Esophagus squamous epithelium (tissue), 4 donors: ENCODE data around the gene RGL3.

Experiments
- POLR2A ChIP-seq, 4 donors: fragments of 450-650 bp; IDR thresholded peaks; one replicate each; pipeline ENCODE4 v1.6.1; 2017; ENCODE audit warnings: antibody characterized with exemption in 4 of 4, mild to moderate bottlenecking in 4 of 4, moderate library complexity in 3 of 4
- TF ChIP-seq, protein P1 (sequence below), 6 experiments: fragments of 450-650 bp in 4 of 6; fragments of 200-600 bp in 2 of 6; sonication (generic) in 2 of 6; IDR thresholded peaks; one replicate each; pipeline ENCODE4 v1.5.1; 2016 to 2019; ENCODE audit warnings: antibody characterized with exemption in 6 of 6, mild to moderate bottlenecking in 4 of 6, moderate library complexity in 4 of 6

DNA sequence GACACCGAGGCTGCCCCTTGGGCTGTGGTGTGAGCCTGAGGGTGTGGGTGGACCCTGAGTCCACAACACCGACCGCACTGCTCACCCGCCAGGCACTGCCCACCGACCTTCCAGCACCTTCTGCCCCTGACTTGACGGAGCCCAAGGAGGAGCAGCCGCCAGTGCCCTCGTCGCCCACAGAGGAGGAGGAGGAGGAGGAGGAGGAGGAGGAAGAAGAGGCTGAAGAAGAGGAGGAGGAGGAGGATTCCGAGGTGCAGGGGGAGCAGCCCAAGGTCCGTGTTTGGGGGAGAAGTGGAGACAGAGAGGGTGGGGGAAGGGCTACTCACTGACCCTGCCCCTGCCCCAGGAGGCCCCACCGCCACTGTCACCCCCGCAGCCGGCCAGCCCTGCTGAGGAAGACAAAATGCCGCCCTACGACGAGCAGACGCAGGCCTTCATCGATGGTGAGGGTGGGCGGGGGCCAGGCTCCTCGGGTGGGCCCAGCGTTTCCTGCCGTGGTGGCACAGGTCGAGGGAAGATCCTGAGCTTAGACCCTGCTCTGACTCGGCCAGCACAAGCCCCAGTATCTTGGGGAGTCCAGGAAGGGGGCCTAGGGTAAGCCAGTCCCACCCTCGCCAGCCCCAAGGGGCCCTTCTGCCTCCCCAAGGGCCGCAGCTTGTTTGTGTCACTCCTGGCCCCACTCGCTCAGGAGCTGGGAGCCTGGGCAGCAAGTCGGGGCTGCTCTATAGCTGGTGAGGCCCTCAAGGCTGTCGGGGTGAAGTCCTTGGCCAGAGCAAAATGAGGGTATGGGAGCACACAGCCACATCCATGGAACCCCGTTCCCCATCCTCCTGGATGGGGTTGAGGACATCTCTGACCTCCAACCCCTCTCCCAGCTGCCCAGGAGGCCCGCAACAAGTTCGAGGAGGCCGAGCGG, 28.5 kb upstream of the RGL3 start:
- TF ChIP-seq, protein P1, sequence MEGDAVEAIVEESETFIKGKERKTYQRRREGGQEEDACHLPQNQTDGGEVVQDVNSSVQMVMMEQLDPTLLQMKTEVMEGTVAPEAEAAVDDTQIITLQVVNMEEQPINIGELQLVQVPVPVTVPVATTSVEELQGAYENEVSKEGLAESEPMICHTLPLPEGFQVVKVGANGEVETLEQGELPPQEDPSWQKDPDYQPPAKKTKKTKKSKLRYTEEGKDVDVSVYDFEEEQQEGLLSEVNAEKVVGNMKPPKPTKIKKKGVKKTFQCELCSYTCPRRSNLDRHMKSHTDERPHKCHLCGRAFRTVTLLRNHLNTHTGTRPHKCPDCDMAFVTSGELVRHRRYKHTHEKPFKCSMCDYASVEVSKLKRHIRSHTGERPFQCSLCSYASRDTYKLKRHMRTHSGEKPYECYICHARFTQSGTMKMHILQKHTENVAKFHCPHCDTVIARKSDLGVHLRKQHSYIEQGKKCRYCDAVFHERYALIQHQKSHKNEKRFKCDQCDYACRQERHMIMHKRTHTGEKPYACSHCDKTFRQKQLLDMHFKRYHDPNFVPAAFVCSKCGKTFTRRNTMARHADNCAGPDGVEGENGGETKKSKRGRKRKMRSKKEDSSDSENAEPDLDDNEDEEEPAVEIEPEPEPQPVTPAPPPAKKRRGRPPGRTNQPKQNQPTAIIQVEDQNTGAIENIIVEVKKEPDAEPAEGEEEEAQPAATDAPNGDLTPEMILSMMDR (IDR thresholded peaks at IDR 0.05) = no peak
- no peak for TF ChIP-seq POLR2A (IDR thresholded peaks at IDR 0.05)
